GM10266 (cell line): ENCODE results near the gene PROX2.

Source experiments
- DNase-seq: peaks from one replicate; pipeline ENCODE4 v3.0.0; 2012; ENCODE audit errors: extremely low spot score
- TF ChIP-seq, protein P1 (sequence below): IDR thresholded peaks from 2 replicates; pipeline ENCODE4 v1.5.1; 2012; ENCODE audit warnings: mild to moderate bottlenecking, low read depth; ENCODE audit not compliant: control insufficient read depth, insufficient read depth; ENCODE audit errors: missing control alignments

Gene PROX2

DNA sequence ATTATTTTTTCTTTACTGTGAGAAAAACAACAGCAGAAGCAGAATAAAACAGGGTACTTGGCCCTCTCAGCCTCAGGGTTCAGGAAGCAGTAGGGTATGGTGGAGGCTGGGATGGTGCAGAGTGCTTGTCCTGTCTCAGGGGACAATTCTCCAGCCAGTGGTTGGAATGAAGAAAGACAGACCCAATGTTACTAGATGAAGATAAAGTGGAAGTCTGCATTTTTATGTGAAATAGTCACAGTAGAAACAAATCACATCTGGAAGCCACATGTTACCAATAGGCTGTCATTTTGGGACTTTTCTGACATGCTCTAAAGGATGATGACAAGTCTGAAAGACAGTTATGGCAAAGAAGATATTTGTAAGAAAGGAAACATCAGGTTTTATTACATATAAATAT is 32.3 kb downstream of the PROX2 start:
- TF ChIP-seq, protein P1, sequence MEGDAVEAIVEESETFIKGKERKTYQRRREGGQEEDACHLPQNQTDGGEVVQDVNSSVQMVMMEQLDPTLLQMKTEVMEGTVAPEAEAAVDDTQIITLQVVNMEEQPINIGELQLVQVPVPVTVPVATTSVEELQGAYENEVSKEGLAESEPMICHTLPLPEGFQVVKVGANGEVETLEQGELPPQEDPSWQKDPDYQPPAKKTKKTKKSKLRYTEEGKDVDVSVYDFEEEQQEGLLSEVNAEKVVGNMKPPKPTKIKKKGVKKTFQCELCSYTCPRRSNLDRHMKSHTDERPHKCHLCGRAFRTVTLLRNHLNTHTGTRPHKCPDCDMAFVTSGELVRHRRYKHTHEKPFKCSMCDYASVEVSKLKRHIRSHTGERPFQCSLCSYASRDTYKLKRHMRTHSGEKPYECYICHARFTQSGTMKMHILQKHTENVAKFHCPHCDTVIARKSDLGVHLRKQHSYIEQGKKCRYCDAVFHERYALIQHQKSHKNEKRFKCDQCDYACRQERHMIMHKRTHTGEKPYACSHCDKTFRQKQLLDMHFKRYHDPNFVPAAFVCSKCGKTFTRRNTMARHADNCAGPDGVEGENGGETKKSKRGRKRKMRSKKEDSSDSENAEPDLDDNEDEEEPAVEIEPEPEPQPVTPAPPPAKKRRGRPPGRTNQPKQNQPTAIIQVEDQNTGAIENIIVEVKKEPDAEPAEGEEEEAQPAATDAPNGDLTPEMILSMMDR, result no peak
- DNase-seq, result no peak

DNA sequence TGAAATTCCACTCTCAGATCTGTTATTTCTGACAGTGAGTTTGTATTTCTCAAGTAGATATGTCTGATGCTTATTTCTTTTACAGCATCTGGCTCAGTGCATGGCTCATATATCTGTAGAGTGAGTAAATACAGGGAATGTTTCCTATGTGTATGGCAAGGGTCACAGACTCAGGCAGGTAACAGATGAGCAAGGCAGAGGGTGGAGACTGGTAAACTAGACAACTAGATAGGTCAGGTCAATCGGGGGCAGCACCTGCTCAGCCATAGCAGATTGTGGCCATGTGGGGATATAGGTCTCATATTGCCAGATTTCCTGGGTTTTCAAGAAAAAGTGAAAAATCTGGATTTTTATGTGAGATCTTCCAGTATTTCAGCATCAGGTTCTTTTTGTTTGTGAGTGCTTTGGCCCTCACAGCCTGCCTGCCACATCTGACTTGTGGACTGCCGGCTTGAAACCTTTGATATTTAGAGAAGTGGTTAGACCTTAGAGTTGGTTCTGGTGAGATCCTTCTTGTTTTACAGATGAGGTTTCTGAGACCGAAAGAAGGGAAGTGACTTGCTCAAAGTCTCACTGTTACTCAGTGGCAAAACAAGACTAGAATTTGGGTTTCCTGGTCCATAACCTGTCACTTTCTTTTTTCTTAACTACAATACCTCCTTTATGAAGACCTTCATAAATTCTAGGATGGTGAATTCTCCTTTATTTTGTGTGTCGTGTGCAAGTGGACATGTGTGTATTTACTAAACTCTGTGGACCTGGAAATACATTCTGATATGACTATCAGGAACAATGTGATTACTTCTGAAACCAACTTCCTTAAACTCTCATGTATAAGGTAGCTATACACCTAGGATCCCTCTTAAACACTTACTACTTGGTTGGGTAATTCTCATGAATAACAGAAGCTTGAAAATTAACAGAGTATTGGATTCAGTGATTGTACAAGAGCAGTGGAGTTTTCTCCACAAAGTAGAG is 34.4 kb downstream of the PROX2 start:
- TF ChIP-seq, protein P1, result no peak
- peak; percentile 55 for DNase-seq

DNA sequence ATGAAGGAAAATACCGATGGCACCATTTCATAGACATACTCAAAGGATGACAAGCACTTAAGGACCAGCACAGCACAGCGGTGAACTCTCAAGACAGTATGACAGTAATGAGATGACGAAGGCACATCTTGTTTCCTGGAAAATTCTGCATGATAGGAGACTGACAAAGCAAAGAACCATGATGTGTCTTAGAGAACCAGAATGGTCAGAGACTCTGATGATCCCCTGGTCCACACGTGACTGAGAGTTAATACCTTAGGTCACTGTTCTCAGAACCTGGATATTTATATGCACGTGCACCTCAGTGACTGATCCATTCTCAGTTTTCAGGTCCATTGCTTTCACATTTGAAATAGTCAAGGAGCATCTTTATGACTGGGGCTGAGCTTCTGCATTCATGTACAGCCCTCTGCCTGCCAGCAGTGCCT is 35.3 kb downstream of the PROX2 start:
- TF ChIP-seq, protein P1, result no peak
- no peak for DNase-seq

DNA sequence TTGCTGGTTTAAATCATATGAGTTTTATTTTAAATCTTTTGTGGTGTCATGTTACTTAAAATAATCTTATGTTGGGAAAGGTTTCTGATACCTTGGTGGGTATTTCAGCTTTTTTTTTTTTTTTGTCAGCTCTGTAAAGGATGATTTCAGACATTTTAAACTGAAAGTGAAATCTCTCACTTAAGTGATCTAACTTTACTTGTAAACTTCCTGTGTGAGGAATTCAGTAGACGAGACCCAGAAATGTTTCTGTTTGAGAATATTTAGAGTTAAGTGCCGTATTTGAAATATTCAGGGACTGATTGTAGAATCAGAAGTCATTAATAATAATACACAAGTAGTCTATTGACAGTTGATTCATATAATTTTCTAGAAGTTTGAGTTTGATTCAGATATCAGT is 37.8 kb downstream of the PROX2 start:
- TF ChIP-seq, protein P1, result no peak
- DNase-seq, result no peak

DNA sequence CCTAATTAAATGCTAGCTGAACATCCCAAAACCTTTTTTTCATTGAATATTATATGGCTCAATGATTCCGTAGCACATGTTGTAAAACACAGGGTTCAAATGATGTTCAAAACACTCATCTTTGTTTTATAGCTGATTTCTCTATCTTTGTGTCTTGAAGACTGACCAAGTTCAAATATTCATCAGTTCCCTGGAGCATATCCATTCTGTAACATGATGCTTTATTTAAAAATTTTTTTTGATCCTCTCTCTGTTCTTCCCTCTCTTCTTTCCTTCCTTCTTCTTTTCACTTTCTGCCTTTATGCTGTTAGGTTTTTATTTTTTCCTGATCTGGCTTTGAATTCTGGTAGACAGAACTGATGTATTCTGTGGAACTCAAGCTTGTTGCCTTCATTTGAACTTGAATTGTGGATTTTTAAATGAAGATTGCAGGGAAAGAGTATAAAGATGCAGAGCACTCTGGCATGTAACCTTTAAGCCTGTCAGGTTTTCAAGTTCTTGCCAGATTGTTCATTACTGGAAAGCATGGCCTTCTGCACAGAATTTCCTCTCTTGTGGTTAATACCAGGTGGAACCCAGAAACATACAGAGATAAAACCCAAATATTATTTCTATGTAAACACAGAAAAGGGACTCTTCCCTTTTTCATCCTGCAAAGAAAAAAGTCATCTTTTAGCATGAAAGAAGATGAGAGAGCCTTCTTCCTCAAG is 39.5 kb downstream of the PROX2 start:
- no peak for DNase-seq
- TF ChIP-seq, protein P1, result no peak

DNA sequence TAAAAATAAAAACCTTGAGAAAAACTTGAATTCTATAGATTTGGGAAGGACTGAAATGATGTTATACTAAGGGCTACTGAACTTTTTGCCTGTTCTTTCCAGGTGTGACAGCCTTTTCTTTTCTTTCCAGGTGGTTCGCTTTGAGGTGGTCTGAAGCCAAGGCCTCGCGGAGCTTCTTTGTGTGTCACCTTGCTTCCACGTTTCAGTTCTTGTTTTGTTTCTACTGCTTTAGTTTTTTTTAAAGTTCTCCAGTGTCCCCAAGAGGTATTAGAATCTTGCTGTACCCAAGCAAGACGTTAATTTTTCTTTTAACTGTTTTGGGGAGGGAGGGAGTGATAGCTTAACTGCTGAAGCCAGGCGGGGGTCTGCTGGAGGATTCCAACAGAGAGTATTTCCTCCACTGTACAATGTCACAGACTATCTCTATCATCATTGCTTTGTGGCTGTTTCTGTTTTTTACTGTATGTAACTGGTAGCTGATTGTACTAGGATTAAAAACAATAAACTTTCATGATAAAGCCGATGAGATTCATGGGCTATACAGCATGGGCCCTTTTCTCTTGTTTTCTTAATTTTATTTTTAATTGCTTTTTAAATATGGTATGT is 40.2 kb downstream of the PROX2 start:
- TF ChIP-seq, protein P1, result no peak
- no peak for DNase-seq
